HG02678 (cell line): ENCODE results near the gene ZNF592.

Experiments
- ATAC-seq: cut with Tn5 transposase; IDR thresholded peaks from one replicate; pipeline ENCODE4 v1.9.1; 2021; ENCODE audit warnings: mild to moderate bottlenecking, moderate library complexity; ENCODE audit not compliant: unreplicated experiment

ZNF592 gene

DNA sequence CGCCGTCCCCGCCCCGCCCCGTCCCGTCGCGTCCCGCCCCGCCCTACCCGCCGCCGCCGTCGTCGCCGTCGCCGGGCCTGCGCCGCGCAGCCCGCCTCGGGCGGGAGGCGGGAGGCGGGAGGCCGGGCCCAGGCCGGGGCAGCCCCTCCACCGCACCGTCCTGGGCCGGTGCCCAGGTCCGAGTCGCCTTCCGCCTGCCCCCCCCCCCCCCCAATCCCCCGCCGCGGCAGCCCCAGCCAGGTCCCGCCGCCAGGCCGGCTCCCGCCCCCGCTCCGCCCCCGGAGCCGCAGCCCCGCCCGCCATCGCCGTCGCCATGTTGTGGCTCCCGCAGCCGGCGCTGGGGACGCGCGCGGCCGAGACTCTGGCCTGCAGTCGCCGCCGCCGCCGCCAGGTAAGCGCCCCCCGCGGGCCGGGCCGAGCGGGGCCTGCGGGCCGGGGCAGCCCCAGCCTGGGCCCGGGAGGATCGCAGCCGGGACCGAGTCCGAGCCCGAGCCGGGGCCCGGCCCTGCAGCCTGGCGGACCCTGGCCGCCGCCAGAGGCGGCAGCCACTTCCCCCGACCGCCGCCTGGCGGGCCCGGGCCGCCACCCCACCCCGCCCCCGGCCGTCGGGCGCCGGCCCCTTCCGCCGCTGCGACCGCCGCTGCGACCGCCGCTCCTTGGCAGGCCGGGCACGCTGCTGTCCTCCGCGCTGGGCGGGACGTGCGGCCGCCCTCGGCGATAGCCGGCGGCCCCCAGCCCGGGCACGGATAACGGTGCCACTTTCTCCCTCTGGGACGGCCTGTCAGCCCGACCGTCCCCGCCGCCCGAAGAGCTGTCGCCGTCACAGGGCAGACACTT, at the start of gene ZNF592:
Gene ZNF592, plus strand, starts transcription at position 319 of the 837 bp plus-strand sequence. CDS start 34,084 bp downstream, outside the sequence.
- ATAC-seq = peak; percentile 62

DNA sequence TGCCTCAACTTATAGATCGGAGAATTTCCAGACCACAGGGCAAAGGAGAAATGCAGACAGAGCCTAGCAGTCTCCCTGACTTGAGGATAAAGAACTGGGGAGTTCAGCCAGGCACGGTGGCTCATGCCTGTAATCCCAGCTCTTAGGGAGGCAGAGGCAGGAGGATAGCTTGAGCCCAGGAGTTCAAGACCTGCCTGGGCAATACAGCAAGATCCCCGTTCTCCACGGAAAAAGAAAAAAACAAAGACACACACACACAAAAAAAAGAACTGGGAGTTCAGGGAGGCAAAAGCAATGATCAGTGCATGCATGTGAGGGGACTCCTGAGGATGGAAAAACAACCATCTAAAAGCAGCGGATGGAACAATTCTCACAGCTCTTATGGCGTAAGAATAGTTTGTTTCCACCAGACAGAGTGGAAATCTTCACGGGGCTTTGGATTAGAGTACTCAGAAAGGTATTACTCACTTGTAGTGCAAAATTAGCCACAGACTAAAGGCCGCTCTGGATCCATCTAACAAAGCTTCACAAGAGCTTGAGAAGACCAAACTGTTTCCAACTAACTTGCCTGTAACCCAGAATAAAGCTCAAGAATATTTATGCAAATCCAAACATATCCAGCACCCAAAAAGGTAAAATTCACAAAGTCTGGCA, 48.7 kb upstream of the ZNF592 start:
- ATAC-seq = no peak

- ATAC-seq = no peak
These were observed 45.4 kb upstream of the ZNF592 start for GRCh38 chr15:84702961-84703482.

DNA sequence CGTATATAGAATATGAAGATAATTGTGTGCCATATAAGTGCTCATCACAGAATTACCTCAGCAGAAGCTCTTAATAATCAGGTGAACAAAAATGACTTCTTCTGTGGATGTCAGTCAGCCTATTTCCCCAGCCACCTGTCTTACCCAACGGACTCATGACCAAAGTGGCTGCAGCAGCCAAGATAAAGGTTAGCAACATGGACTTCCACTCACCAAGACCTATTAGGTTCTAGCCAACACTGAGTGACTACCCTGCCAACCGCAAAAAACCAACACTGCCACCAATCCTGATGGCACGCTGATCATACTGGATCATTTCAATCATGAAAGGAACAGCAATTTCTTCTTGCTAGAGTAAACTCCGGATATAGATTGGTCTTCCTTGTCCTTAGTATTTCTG, 44.6 kb upstream of the ZNF592 start:
- no peak for ATAC-seq

- ATAC-seq = no peak
These were observed 34.0 kb upstream of the ZNF592 start for GRCh38 chr15:84714372-84714771.

DNA sequence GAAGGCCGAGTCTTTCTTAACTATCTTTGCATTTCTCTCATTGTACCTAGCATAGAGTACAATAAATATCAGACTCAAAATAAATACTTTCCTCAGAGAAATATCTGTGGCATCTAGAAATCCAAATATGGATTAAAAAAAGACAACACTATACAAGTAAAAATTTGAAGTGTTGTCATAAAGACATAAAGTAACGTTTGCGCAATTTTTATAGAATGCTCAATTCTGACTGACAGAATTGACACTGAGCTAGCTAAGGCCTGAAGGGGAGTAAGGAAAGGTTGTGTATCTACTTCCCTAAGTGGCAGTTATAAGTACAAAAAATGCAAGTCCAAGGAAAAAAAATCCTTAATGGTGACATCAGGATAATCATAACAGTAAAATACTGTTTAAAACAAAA, 33.6 kb upstream of the ZNF592 start:
- ATAC-seq = no peak

DNA sequence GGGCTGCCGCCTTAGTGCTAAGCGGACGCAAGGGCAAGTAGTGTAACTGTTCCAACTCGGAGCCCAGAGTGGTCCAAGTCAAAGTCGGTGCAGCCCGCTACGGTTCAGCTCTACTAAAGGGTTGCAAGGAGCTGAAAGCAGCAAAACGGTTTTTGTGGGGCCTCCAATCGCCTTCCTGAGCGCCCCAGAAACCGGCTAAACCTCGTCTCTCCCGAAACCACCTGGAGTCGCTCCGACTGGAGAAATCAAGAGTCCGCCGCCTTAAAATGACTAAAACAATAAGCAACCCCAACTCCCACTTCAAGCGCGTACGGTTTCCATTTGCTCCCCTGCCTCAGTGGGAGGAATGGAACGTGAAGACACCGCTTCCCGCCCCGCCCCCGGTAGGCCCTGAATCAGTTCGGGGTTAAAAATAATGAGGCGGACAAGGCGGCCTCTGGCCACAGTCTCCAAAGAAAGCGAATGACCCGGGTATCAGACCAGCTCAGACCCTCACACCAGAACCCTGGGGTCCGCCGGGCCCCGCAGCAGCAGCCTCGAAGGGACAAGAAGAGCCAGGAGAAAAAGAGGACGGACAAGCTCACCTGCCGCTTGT, 32.9 kb upstream of the ZNF592 start:
- peak; percentile 2 for ATAC-seq

GRCh38 chr15:84716036-84716732, 32.2 kb upstream of the ZNF592 start, which contains the start of gene SEC11A:
TSS of gene SEC11A (minus strand) at chr15:84716139. CDS start at chr15:84716075, 64 bp downstream.
- peak; percentile 92 for ATAC-seq

GRCh38 chr15:84721371-84721770, 27.0 kb upstream of the ZNF592 start:
- ATAC-seq = no peak

DNA sequence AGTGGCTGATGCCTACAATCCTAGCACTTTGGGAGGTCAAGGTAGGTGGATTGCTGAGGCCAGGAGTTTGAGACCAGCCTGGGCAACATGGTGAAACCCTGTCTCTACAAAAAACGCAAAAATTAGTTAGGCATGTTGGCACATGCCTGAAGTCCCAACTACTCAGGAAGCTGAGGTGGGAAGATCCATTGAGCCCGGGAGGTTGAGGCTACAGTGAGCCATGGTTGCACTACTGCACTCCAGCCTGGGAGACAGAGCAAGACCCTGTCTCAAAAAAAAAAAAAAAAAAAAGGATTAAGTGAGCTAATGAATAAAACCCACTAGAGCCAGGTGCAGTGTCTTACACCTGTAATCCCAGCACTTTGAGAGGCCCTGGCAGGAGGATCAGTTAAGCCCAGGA, 25.8 kb upstream of the ZNF592 start:
- ATAC-seq = no peak

GRCh38 chr15:84725001-84725491, 23.3 kb upstream of the ZNF592 start:
- no peak for ATAC-seq

DNA sequence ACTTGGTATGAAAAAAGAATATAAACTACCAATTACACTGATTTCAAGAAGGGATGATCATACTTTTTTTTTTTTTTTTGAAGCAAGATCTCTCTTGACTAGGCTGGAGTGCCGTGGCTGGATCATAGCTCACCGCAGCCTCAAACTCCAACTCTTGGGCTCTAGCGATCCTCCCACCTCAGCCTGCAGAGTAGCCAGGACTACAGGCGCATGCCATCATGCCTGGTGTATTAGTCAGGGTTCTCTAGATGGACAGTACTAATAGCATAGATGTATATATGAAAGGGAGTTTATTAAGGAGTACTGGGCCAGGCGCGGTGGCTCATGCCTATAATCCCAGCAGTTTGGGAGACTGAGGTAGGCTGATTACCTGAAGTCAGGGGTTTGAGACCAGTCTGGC, 21.0 kb upstream of the ZNF592 start:
- ATAC-seq = no peak

- ATAC-seq = no peak
These were observed 16.6 kb upstream of the ZNF592 start for GRCh38 chr15:84731774-84732173.

GRCh38 chr15:84734794-84735479, 13.5 kb upstream of the ZNF592 start:
- ATAC-seq = peak; percentile 59

DNA sequence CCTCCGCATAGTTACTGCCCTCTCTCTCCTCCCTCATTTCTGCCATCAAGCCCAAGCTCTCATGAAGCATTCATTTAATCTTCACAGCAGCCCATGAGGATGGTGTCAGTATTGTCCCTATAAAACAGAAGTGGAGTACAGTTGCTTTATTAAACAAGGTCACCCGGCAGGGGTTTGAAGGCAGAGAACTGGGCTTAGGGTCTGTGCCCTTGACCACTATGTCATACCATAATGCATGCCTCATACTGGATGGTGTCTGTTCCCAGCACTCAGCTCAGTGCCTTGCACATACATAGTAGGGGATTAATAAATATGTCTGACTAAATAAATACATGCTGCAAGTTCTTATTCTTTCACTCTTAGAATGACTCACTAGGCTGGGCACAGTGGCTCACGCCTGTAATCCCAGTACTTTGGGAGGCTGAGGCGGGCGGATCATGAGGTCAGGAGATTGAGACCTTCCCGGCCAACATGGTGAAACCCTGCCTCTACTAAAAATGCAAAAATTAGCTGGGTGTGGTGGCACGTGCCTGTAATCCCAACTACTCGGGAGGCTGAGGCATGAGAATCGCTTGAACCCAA, 12.8 kb upstream of the ZNF592 start:
- peak; percentile 35 for ATAC-seq

- peak; percentile 60 for ATAC-seq
These were observed 12.0 kb upstream of the ZNF592 start for GRCh38 chr15:84736375-84736774.

GRCh38 chr15:84737005-84737404, 11.4 kb upstream of the ZNF592 start:
- no peak for ATAC-seq

GRCh38 chr15:84740691-84741090, 7.7 kb upstream of the ZNF592 start:
- ATAC-seq = no peak

DNA sequence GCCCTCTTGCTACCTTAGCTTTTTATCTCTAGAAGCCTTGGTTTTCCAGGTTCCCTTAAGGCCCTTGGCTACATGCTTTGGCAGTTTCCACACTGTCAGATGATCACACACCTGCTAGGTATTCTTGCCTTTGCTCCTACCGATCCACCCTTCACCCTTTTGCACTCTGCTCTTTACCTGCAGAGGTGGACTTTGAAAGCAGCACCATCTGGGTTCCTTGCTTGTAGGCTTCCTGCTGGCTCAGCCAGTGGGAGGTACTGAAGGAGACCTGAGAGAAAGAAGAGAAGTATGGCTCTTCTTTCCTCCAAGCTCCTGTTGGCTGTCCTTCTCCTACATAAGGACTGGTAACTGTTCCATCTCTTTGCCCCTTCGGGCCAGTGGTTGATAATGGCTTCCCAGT, 7.3 kb upstream of the ZNF592 start:
- ATAC-seq = no peak
